Measurements from ENCODE around the gene FGGY. TPM values are rescaled to one million over a fixed set of nuclear protein-coding genes. Genes with fewer than 3 reads are reported as not detected.

Gene FGGY
- total RNA-seq, 1 experiment from 2014 or later: 12.0 TPM

DNA sequence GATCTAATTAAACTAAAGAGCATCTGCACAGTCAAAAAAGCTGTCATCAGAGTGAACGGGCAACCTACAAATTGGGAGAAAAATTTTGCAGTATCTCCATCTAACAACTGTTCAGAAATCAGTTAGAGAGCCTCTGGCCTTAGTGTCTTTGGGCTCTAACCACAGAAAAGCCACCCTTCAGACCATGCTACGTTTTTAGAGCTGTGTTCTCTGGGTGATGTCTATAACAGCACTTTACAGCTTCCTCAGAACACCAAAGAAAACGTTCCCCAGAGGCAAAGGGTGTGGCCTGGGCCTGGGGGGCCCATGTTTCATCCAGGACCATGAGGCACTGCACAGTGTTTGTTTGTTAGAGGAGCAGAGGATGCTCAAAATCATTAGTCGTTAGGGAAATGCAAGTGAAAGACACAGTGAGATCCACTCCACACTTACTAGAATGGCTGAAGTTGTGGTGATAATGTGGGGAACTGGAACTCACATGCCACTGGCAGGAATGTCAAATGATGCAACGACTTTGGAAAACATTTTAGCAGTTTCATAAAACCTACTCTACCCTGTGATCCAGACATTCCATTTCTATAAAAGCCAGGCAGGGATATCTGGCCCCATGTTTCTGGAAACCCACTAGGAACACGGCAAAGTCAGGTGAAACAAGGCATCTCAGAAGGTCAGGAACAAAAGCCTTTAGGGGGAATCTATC lies 267.4 kb downstream of the FGGY start:
- TF ChIP-seq, protein P1, sequence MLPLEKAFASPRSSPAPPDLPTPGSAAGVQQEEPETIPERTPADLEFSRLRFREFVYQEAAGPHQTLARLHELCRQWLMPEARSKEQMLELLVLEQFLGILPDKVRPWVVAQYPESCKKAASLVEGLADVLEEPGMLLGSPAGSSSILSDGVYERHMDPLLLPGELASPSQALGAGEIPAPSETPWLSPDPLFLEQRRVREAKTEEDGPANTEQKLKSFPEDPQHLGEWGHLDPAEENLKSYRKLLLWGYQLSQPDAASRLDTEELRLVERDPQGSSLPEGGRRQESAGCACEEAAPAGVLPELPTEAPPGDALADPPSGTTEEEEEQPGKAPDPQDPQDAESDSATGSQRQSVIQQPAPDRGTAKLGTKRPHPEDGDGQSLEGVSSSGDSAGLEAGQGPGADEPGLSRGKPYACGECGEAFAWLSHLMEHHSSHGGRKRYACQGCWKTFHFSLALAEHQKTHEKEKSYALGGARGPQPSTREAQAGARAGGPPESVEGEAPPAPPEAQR (CRISPR knock-in tag; IDR thresholded peaks at IDR 0.05): no peak
- TF ChIP-seq, protein P2, sequence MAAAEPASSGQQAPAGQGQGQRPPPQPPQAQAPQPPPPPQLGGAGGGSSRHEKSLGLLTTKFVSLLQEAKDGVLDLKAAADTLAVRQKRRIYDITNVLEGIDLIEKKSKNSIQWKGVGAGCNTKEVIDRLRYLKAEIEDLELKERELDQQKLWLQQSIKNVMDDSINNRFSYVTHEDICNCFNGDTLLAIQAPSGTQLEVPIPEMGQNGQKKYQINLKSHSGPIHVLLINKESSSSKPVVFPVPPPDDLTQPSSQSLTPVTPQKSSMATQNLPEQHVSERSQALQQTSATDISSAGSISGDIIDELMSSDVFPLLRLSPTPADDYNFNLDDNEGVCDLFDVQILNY (CRISPR knock-in tag; IDR thresholded peaks at IDR 0.05): no peak
- no peak for TF ChIP-seq IRF2 (CRISPR knock-in tag; IDR thresholded peaks at IDR 0.05; ENCODE audit: borderline replicate concordance, low read depth)
- no peak for TF ChIP-seq MYBL2 (CRISPR knock-in tag; IDR thresholded peaks at IDR 0.05)
- no peak for TF ChIP-seq RORB (CRISPR knock-in tag; IDR thresholded peaks at IDR 0.05)
- TF ChIP-seq HMGA2 (CRISPR knock-in tag; IDR thresholded peaks at IDR 0.05): no peak
- TF ChIP-seq, protein P3, sequence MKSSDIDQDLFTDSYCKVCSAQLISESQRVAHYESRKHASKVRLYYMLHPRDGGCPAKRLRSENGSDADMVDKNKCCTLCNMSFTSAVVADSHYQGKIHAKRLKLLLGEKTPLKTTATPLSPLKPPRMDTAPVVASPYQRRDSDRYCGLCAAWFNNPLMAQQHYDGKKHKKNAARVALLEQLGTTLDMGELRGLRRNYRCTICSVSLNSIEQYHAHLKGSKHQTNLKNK (CRISPR knock-in tag; IDR thresholded peaks at IDR 0.05): no peak
- TF ChIP-seq, protein P4, sequence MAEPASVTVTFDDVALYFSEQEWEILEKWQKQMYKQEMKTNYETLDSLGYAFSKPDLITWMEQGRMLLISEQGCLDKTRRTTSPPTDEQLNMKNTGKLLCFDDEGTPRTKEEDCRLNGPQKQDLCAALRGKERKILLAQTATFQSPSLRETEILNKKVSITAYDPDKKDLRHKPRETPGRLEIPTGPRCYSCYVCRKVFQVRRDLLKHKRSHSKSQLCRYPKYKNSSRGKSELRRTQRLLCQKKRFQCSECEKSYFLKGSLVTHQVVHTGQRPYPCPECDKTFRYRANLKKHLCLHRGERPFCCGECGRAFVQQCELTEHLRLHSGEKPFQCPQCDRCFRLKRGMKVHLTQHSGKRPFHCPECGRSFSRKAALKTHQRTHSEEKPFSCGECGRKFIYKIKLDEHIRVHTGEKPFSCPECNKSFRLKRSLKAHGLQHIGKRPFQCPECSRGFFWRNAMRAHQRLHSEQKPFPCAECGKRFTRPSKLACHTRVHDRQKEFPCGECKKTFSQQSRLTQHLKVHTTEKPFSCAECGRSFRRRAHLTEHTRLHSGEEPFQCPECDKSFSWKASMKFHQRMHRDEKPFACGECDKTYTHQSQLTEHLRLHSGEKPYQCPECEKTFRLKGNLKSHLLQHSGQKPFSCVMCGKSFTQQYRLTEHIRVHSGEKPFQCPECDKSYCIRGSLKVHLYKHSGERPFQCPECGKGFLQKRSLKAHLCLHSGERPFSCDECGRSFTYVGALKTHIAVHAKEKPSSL (CRISPR knock-in tag; conservative IDR thresholded peaks at IDR 0.05): no peak
- DNase-seq (ENCODE audit: low spot score): no peak
- ATAC-seq: no peak
- ChIA-PET POLR2A (no interaction called here), CTCF (no interaction called here)
- Mint-ChIP-seq H3K27me3 (ENCODE audit: low read depth) (no peaks in the 10 kb centered on the region), H3K4me3 (no peak overlapping the region), H3K4me1 (0 out of 2 replicates have a peak, but pooled peaks cover 3% of the 10 kb centered on the region), H3K9me3 (peaks cover 10% of the 10 kb centered on the region), H3K27ac (no peak overlapping the region), H3K36me3 (peaks cover 2% of the 10 kb centered on the region; the same call in 1 of the 2 replicates)

DNA sequence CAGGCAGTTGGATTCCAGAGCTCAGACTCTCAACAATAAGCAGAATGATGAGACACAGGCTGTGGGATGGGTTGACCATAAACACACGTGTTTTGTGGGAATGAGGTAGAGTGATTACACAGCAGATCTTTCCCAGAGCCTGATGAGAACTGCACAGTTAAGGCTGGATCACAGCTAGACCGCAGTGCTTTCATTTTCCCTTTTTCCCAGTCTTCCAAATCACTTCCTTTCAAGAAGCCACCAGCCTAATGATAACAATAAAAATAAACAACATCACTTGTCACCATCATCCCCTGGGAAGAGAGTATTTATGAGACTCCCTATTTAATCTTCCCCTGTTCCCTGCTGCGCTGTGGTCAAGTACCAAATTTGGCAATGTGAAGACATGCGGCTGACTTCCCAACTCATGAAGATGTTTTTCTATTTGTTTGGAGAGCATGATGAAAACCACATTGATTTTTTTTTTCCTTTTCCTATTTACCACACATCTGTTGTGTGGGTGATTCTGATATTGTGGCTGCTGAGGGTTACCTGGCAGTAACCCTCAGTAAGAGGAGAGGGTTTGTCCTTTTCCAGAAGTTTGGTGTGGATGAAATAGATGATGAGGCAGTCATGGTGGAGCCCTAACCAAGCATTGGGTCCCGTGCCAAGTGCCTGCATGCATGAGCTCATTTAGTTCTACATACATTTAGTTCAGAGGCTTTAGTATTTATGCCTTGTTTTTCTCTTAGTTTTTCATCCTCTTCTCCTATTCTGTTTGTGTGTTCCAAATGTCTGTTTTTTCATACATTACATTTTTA lies 268.9 kb downstream of the FGGY start:
- no peaks in the 10 kb centered on the region for H3K36me3 Mint-ChIP-seq
- no peak overlapping the region for H3K4me3 Mint-ChIP-seq
- no peaks in the 10 kb centered on the region for H3K9me3 Mint-ChIP-seq
- POLR2A ChIA-PET: no interaction called here
- ATAC-seq: no peak
- H3K4me1 Mint-ChIP-seq: peaks cover 12% of the 10 kb centered on the region
- CTCF ChIA-PET: no interaction called here
- no peaks in the 10 kb centered on the region for H3K27me3 Mint-ChIP-seq (ENCODE audit: low read depth)
- DNase-seq (ENCODE audit: low spot score): no peak
- TF ChIP-seq, protein P5, sequence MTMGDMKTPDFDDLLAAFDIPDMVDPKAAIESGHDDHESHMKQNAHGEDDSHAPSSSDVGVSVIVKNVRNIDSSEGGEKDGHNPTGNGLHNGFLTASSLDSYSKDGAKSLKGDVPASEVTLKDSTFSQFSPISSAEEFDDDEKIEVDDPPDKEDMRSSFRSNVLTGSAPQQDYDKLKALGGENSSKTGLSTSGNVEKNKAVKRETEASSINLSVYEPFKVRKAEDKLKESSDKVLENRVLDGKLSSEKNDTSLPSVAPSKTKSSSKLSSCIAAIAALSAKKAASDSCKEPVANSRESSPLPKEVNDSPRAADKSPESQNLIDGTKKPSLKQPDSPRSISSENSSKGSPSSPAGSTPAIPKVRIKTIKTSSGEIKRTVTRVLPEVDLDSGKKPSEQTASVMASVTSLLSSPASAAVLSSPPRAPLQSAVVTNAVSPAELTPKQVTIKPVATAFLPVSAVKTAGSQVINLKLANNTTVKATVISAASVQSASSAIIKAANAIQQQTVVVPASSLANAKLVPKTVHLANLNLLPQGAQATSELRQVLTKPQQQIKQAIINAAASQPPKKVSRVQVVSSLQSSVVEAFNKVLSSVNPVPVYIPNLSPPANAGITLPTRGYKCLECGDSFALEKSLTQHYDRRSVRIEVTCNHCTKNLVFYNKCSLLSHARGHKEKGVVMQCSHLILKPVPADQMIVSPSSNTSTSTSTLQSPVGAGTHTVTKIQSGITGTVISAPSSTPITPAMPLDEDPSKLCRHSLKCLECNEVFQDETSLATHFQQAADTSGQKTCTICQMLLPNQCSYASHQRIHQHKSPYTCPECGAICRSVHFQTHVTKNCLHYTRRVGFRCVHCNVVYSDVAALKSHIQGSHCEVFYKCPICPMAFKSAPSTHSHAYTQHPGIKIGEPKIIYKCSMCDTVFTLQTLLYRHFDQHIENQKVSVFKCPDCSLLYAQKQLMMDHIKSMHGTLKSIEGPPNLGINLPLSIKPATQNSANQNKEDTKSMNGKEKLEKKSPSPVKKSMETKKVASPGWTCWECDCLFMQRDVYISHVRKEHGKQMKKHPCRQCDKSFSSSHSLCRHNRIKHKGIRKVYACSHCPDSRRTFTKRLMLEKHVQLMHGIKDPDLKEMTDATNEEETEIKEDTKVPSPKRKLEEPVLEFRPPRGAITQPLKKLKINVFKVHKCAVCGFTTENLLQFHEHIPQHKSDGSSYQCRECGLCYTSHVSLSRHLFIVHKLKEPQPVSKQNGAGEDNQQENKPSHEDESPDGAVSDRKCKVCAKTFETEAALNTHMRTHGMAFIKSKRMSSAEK (CRISPR knock-in tag; IDR thresholded peaks at IDR 0.05; ENCODE audit: borderline replicate concordance): no peak
- TF ChIP-seq SMAD3 (CRISPR knock-in tag; IDR thresholded peaks at IDR 0.05; ENCODE audit: borderline replicate concordance): no peak
- TF ChIP-seq NFE2L1 (CRISPR knock-in tag; IDR thresholded peaks at IDR 0.05): no peak
- TF ChIP-seq, protein P6, sequence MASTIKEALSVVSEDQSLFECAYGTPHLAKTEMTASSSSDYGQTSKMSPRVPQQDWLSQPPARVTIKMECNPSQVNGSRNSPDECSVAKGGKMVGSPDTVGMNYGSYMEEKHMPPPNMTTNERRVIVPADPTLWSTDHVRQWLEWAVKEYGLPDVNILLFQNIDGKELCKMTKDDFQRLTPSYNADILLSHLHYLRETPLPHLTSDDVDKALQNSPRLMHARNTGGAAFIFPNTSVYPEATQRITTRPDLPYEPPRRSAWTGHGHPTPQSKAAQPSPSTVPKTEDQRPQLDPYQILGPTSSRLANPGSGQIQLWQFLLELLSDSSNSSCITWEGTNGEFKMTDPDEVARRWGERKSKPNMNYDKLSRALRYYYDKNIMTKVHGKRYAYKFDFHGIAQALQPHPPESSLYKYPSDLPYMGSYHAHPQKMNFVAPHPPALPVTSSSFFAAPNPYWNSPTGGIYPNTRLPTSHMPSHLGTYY (CRISPR knock-in tag; IDR thresholded peaks at IDR 0.05): no peak
- TF ChIP-seq FOXP1 (CRISPR knock-in tag; IDR thresholded peaks at IDR 0.05; ENCODE audit: borderline replicate concordance): no peak
- no peak for TF ChIP-seq TEAD1 (CRISPR knock-in tag; IDR thresholded peaks at IDR 0.05)
- TF ChIP-seq, protein P7, sequence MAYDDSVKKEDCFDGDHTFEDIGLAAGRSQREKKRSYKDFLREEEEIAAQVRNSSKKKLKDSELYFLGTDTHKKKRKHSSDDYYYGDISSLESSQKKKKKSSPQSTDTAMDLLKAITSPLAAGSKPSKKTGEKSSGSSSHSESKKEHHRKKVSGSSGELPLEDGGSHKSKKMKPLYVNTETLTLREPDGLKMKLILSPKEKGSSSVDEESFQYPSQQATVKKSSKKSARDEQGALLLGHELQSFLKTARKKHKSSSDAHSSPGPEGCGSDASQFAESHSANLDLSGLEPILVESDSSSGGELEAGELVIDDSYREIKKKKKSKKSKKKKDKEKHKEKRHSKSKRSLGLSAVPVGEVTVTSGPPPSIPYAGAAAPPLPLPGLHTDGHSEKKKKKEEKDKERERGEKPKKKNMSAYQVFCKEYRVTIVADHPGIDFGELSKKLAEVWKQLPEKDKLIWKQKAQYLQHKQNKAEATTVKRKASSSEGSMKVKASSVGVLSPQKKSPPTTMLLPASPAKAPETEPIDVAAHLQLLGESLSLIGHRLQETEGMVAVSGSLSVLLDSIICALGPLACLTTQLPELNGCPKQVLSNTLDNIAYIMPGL (CRISPR knock-in tag; IDR thresholded peaks at IDR 0.05): no peak
- no peak for TF ChIP-seq MXD4 (CRISPR knock-in tag; IDR thresholded peaks at IDR 0.05; ENCODE audit: borderline replicate concordance)
- no peak for TF ChIP-seq MYBL2 (CRISPR knock-in tag; IDR thresholded peaks at IDR 0.05)
- no peak for TF ChIP-seq ZNF671 (CRISPR knock-in tag; IDR thresholded peaks at IDR 0.05)
- no peak overlapping the region for H3K27ac Mint-ChIP-seq

Data from WTC11 (cell line).